Ishikawa (cell line): ENCODE measurements around the gene DENND5B.
A peak's percentile ranks its signal among the peaks of the same experiment; 100 is the strongest.

Experiments
- CEBPB ChIP-seq: IDR thresholded peaks from 2 replicates; pipeline ENCODE4 v1.6.1; 2012
- CREB1 ChIP-seq: IDR thresholded peaks from 2 replicates; pipeline ENCODE4 v1.6.1; 2012; ENCODE audit warnings: low read depth
- EGR1 ChIP-seq: IDR thresholded peaks from 2 replicates; pipeline ENCODE4 v1.6.1; 2012
- EP300 ChIP-seq: IDR thresholded peaks from 2 replicates; pipeline ENCODE4 v1.6.1; 2012; ENCODE audit warnings: borderline replicate concordance
- FOXM1 ChIP-seq: IDR thresholded peaks from 2 replicates; pipeline ENCODE4 v1.6.1; 2012; ENCODE audit warnings: low read depth, borderline replicate concordance
- NFIC ChIP-seq: IDR thresholded peaks from 2 replicates; pipeline ENCODE4 v1.6.1; 2012
- RAD21 ChIP-seq: IDR thresholded peaks from 2 replicates; pipeline ENCODE4 v1.6.1; 2012; ENCODE audit warnings: low read depth
- TAF1 ChIP-seq: IDR thresholded peaks from 2 replicates; pipeline ENCODE4 v1.6.1; 2012; ENCODE audit warnings: low read depth, mild to moderate bottlenecking
- YY1 ChIP-seq: IDR thresholded peaks from 2 replicates; pipeline ENCODE4 v1.6.1; 2012; ENCODE audit warnings: low read depth
- ZBTB7A ChIP-seq: IDR thresholded peaks from 2 replicates; pipeline ENCODE4 v1.6.1; 2012; ENCODE audit warnings: low read depth
- TF ChIP-seq, protein P1 (sequence below): IDR thresholded peaks from 2 replicates; pipeline ENCODE4 v1.6.1; 2012
- TF ChIP-seq, protein P2 (sequence below): IDR thresholded peaks from 2 replicates; pipeline ENCODE4 v1.6.1; 2012; ENCODE audit warnings: low read depth, mild to moderate bottlenecking
- TF ChIP-seq, protein P3 (sequence below): IDR thresholded peaks from 2 replicates; pipeline ENCODE4 v1.6.1; 2012

DNA sequence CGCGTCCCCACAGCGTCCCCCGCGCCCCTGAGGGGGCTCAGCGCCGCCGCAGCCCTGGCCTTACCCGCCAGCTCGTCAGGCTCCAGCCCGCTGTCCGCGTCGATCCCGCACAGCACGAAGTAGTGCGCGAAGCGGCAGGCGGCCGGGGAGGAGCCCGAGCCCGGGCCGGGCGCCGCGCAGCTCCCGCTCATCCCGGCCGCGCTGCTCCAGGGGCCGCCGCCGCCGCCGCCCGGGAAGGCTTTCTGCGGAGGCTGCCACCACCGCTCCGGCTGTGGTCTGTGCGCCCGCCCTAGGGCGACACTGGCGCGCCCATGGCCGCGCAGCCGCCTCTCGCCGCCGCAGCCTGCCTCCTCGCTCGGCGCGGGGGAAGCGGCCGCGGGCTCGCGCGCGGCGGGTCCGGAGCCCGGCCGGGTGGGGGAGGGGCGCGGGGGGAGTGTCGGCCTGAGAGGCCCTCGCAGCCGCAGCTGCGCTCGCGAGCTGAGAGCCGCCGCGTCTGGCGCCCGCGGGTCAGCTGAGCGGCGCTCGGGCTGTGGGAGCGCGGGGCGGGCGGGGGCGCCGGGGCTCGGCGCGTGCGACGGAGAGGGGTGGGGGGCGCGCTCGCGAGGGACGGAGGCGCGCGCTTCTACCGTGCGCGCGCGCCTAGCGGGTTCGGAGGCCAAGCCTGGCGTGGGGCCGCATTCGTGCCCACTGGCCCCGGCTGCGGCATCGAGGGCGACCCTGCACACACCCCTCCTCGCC is at the start of gene DENND5B:
- TF ChIP-seq CREB1: no peak
- TF ChIP-seq ZBTB7A: no peak; the same call in 1 of the 2 replicates
- no peak for TF ChIP-seq YY1
- no peak for TF ChIP-seq TAF1
- TF ChIP-seq FOXM1: no peak
- TF ChIP-seq, protein P1, sequence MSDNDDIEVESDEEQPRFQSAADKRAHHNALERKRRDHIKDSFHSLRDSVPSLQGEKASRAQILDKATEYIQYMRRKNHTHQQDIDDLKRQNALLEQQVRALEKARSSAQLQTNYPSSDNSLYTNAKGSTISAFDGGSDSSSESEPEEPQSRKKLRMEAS: 0 out of 2 replicates have a peak, but pooled peaks have one; percentile 6
- no peak for TF ChIP-seq CEBPB
- TF ChIP-seq EP300: no peak
- TF ChIP-seq, protein P2, sequence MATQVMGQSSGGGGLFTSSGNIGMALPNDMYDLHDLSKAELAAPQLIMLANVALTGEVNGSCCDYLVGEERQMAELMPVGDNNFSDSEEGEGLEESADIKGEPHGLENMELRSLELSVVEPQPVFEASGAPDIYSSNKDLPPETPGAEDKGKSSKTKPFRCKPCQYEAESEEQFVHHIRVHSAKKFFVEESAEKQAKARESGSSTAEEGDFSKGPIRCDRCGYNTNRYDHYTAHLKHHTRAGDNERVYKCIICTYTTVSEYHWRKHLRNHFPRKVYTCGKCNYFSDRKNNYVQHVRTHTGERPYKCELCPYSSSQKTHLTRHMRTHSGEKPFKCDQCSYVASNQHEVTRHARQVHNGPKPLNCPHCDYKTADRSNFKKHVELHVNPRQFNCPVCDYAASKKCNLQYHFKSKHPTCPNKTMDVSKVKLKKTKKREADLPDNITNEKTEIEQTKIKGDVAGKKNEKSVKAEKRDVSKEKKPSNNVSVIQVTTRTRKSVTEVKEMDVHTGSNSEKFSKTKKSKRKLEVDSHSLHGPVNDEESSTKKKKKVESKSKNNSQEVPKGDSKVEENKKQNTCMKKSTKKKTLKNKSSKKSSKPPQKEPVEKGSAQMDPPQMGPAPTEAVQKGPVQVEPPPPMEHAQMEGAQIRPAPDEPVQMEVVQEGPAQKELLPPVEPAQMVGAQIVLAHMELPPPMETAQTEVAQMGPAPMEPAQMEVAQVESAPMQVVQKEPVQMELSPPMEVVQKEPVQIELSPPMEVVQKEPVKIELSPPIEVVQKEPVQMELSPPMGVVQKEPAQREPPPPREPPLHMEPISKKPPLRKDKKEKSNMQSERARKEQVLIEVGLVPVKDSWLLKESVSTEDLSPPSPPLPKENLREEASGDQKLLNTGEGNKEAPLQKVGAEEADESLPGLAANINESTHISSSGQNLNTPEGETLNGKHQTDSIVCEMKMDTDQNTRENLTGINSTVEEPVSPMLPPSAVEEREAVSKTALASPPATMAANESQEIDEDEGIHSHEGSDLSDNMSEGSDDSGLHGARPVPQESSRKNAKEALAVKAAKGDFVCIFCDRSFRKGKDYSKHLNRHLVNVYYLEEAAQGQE: no peak
- TF ChIP-seq, protein P3, sequence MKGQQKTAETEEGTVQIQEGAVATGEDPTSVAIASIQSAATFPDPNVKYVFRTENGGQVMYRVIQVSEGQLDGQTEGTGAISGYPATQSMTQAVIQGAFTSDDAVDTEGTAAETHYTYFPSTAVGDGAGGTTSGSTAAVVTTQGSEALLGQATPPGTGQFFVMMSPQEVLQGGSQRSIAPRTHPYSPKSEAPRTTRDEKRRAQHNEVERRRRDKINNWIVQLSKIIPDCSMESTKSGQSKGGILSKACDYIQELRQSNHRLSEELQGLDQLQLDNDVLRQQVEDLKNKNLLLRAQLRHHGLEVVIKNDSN: no peak
- TF ChIP-seq NFIC: no peak
- TF ChIP-seq EGR1: no peak
- no peak for TF ChIP-seq RAD21
